GM21737 (cell line): ENCODE data around the gene LIPT2.

Source experiments
- ATAC-seq: cut with Tn5 transposase; IDR thresholded peaks from one replicate; pipeline ENCODE4 v1.9.1; 2021; ENCODE audit warnings: mild to moderate bottlenecking, moderate library complexity; ENCODE audit not compliant: unreplicated experiment

Gene LIPT2

GRCh38 chr11:74466916-74467885, 26.3 kb downstream of the LIPT2 start, which contains the start of gene KCNE3:
Gene KCNE3, minus strand, starts transcription at chr11:74467549. Its CDS starts 9,986 bp downstream, at chr11:74457563.
- ATAC-seq, result no peak

DNA sequence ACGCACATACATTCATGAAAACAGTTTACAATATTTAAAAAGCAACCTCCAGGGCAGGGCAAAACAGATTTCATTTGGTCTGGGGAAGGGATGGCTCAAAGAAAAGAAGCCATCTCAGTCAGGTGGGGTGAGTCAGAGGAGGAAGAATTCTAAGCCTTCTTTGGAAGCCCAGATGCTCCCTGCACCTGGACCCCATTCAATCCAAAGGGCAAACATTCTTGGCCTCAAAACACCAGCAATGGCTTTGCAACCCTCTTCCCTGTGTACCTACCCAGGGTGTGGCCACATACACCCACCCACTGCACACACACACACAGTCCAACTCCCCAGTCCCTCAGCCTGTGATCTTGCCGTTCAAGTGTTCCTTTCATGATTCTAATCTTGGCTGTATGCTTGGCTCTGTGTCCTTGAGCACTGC, 28.2 kb downstream of the LIPT2 start:
- no peak for ATAC-seq

- ATAC-seq, result no peak
Observed at GRCh38 chr11:74464746-74465145, 28.8 kb downstream of the LIPT2 start.

- no peak for ATAC-seq
Observed at GRCh38 chr11:74463216-74463615, 30.3 kb downstream of the LIPT2 start.

DNA sequence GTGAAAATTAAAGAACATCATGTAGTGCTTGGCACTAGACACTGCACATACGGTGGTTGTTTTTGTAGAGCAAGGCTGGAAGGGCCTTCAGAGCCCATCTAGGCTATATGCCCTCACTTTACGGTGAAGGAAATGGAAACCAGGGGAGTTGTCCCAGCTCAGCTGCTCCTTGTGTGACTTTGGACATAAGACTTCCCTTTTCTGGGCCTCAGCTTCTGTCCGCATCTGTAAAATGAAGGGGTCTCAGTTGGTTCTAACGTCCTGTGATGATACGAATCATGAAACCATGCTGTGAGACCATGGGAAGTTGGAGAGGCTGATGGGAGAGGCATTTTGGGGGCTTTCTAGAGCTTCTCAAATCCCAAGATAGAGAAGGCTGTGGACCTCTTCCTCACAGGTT, 30.9 kb downstream of the LIPT2 start:
- no peak for ATAC-seq

DNA sequence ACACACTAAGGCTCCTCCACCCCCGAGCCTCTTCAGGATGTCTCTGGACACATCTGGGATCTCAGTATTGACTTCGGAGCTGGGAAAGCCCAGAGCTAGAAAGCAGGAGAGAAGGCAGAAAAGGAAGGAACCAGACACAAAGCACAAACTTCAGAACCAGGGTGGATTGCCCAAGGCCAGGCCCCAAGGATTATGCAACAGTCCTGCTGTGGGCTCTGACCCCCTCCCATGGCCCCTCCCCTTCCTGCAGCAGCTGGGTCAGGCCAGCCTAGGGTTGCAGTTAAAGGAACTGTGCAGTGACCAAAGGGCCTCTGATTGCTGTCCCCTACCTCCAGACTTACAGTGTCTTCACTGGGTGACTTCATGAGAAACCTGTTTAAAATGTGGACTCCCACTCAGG, 31.5 kb downstream of the LIPT2 start:
- no peak for ATAC-seq

DNA sequence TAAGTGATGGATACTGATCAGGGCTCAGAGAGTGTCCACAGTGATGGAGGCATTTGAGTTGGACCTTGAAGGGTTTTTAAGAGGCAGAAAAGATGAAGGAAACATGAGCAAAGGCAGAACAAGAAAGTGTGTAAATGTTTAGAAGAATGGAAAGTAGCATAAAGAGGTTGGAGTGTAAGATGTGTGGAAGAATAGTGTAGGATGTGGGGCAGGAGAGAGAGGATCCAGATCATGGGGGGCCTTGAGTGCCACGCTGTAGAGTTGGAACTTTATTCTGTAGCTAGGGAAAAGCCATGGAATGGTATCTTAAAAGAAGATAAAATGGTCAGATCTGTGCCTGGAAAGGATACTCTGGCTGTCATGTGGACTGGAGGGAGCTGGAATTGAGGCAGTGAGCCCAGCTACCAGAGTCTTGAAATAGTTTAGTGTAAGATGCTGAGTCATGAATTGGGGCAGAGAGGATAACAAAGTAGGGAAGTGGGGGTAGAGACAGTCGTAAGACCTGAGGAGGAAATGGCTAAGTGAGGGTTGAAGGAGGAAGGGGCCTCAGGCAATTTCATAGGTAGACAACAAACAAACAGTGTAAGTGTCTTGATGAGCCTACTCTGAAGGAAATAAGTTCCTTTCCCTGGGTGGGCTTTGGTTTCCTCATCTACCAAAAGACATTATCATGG, 32.9 kb downstream of the LIPT2 start:
- ATAC-seq, result no peak

GRCh38 chr11:74460065-74460464, 33.5 kb downstream of the LIPT2 start:
- ATAC-seq, result no peak

DNA sequence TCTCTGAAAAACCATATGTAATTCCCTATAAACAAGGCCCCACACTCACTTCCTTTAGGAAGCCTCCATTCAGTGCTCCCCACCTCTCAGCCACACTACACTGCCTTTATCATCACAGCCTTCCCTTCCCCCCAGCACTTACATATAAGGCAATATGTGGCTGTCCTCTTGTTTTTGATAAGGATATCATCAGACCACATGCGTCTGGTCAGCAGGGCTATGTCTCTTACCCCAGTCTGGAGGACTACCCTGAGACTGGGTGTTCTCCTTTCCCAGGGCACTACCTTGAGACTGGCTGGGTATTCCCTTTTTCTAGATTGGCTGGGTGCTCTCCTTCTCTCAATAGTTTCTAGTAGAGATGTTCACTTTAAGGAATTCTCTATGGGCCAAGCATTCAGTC, 33.9 kb downstream of the LIPT2 start:
- ATAC-seq, result no peak

- ATAC-seq, result no peak
Observed at GRCh38 chr11:74457356-74457755, 36.2 kb downstream of the LIPT2 start.

DNA sequence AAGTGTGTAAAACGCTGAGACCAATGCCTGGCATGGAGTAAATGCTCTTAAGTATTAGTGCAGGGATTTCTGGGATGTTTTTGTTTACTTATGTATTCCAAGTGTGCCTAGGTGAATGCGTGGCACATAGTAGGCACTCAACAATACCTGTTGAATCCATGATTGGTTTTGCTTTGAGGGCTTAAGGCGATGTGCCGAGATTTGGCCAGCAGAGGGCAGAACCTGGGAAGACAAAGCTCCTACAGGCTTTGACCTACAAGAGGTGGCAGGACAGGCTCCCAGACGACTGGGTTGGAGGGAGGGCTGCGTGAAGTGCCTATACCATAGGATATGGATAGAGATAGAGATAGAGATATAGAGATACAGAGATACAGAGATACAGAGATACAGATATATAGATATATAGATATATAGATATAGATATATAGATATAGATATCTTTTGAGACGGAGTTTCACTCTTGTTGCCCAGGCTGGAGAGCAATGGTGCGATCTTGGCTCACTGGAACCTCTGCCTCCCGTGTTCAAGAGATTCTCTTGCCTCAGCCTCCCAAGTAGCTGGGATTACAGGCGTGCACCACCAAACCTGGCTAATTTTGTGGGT, 40.0 kb downstream of the LIPT2 start:
- no peak for ATAC-seq

DNA sequence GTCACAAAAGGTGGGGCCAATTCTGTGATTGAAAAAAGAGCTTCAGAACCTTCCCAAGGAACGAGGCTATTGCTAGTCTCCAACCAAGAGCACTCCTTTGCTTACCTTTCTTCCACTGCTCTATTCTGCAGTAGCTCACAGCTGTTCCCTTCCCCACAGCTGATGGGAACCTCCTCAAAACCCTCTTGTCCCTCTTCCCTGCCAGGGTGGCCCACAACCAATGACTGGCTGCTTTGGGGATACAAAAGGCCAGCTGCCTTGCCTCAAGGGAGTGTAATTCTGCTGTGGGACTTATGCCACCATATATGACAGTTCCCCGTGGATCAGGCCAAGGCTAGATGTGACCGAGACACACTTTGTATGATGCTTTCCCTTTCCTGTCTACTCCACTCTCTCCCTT, 41.2 kb downstream of the LIPT2 start:
- no peak for ATAC-seq

- no peak for ATAC-seq
Observed at GRCh38 chr11:74450318-74450717, 43.2 kb downstream of the LIPT2 start.

DNA sequence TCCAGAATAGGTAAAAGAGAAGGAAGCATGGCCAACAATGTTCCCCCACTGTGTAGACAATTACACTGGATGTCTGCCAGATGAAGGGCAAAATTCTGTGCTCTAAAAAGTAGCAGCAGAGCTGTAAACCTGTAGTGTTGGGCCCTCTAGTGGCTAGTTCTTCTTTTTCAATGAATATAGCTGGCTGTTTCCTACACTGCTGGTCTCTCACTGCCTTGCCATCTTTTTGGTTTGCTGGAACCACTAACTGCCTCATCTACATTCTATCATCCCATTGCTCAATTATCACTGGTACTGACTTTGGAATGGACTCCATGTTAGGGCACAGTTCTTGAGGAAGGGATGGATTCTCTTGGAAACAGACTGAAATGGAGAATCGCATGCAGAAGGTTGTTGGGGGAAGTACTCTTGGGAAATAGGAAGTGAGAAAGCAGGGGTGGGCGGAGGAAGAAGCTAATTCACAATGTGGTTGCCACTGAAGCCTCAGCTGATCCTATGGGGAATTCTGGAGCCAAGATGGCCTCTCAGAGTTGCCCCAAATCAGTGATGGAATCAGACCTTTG, 44.1 kb downstream of the LIPT2 start:
- no peak for ATAC-seq

GRCh38 chr11:74447720-74448119, 45.8 kb downstream of the LIPT2 start:
- no peak for ATAC-seq

GRCh38 chr11:74446532-74446938, 47.0 kb downstream of the LIPT2 start:
- no peak for ATAC-seq

- ATAC-seq, result no peak
Observed at GRCh38 chr11:74444173-74444826, 49.2 kb downstream of the LIPT2 start.

GRCh38 chr11:74443071-74443864, 50.3 kb downstream of the LIPT2 start:
- ATAC-seq, result no peak

DNA sequence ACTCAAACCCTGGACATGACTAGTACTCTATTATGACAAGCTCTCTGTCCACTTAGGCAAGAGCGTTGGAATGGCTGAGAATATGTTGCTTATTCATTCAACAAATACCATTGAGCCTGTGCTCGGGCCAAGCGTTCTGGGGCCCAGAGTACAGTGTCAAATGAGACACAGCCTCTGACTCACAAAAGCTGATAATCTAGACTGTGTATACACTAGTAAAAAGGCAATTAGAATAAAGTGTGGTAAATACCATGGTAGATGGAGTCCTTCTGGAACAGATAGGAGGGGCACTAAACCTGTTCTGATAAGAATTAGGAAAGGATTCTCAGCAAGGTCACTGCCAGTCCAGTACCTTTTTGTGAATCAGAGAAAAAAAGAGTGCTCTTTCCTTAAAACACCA, 50.9 kb downstream of the LIPT2 start:
- no peak for ATAC-seq
